ENCODE measurements around the gene EFR3B. TPM values are rescaled to one million over a fixed set of nuclear protein-coding genes. Genes with fewer than 3 reads are reported as not detected.

EFR3B gene
- total and polyA plus RNA-seq, 2 of the 4 experiments (the other 2 are of a cell fraction): 0.38 to 0.90 TPM

DNA sequence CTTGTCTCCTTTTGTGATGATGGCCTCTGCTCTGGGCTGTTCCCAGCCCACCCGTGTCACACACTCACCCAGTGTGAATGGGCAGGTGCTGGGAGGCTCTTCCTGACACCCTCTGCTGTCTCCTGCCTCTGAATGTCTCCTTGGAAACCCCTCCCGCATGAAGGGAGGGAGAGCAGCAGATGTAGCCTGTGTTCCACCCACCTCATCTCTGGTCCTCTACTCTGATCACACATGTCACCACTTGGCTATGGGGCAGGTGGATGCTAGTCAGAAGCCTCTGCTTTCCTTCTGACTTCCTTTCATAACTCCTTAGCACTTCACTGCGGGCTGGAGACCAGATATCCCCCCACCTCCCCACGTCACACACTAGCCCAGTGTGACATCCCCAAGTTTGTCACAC is 23.9 kb downstream of the EFR3B start:
- Histone ChIP-seq H2BK20ac (ENCODE audit: low read depth, low read length) (no peak overlapping the region), H4K20me1 (ENCODE audit: insufficient read depth, low read length) (no peaks in the 10 kb centered on the region), H3K23ac (ENCODE audit: low read depth, low read length) (no peak overlapping the region), H2BK120ac (ENCODE audit: low read depth, low read length) (no peak overlapping the region), H4K8ac (ENCODE audit: low read depth in 2 of 2, low read length in 2 of 2) (no peak overlapping the region), H3K27ac (ENCODE audit: insufficient read depth, low read length) (no peak overlapping the region), H3K56ac (ENCODE audit: extremely low read depth, insufficient read depth, low read length) (no peak overlapping the region), H2AK5ac (ENCODE audit: low read depth, low read length) (no peak overlapping the region), H3K4me1 (ENCODE audit: control insufficient read depth, insufficient read depth, low read length) (no peaks in the 10 kb centered on the region), H3K4me3 (ENCODE audit: insufficient read depth, low read depth, low read length) (no peak overlapping the region), H3K4me2 (ENCODE audit: low read depth, low read length) (no peak overlapping the region), H3K9me3 (ENCODE audit: control insufficient read depth, insufficient read depth, low read length) (peaks cover 6% of the 10 kb centered on the region), H3K27me3 (ENCODE audit: control insufficient read depth, insufficient read depth, low read length) (no peaks in the 10 kb centered on the region; the same call in 1 of the 2 replicates), H4K5ac (ENCODE audit: low read depth, low read length) (no peak overlapping the region), H2AFZ (replicated peaks; ENCODE audit: low read length, poor library complexity) (no peak overlapping the region), H3K36me3 (ENCODE audit: control insufficient read depth, insufficient read depth, low read length) (no peaks in the 10 kb centered on the region), H3K14ac (replicated peaks; ENCODE audit: low read depth, low read length) (no peak overlapping the region), H3K4ac (ENCODE audit: low read depth, low read length) (no peak overlapping the region), H2BK15ac (ENCODE audit: low read depth, low read length) (no peak overlapping the region), H3K9ac (ENCODE audit: low read depth, low read length) (no peak overlapping the region), H3K79me1 (ENCODE audit: low read depth in 1 of 2, low read length in 2 of 2) (no peaks in the 10 kb centered on the region), H3K9me1 (ENCODE audit: insufficient read depth, low read length) (no peaks in the 10 kb centered on the region), H2AK9ac (replicated peaks; ENCODE audit: low read depth, low read length, poor library complexity) (no peak overlapping the region), H3K18ac (ENCODE audit: low read depth, low read length) (no peak overlapping the region), H4K91ac (ENCODE audit: insufficient read depth, low read depth, low read length) (no peak overlapping the region), H2BK5ac (ENCODE audit: low read depth, low read length, poor library complexity, severe bottlenecking) (no peak overlapping the region)
- in situ Hi-C loops (cut with MboI; ENCODE audit: low sequenced_read_pairs): no loop called here
- ChIA-PET POLR2A (ENCODE audit: unreplicated experiment) (no interaction called here), CTCF (no interaction called here)
- no peak for ATAC-seq (ENCODE audit: low read depth)
- WGBS, 2 experiments (ENCODE audit: extremely low coverage in 2 of 2, insufficient read length in 1 of 2): 80% methylated on average over 2 of the region's 4 CpGs; no CpG with 5 or more reads in 1 of the 2 experiments
- DNase-seq: no peak
- no TSS peak for BruUV-seq (replicated peaks)
- TF ChIP-seq SMC3 (IDR thresholded peaks at IDR 0.05; ENCODE audit: low read depth, low read length) (no peak), RAD21 (IDR thresholded peaks at IDR 0.05; ENCODE audit: low read length) (no peak), FOS (IDR thresholded peaks at IDR 0.05; ENCODE audit: low read depth, low read length) (no peak), POLR2A (IDR thresholded peaks at IDR 0.05; ENCODE audit: low read depth, low read length) (no peak), MAZ (IDR thresholded peaks at IDR 0.05; ENCODE audit: borderline replicate concordance, low read depth, low read length) (no peak), RCOR1 (IDR thresholded peaks at IDR 0.05; ENCODE audit: insufficient replicate concordance, low read length) (no peak), CHD1 (IDR thresholded peaks at IDR 0.05; ENCODE audit: low read depth, low read length) (no peak), BHLHE40 (IDR thresholded peaks at IDR 0.05; ENCODE audit: low read depth, low read length) (no peak), CEBPB (IDR thresholded peaks at IDR 0.05; ENCODE audit: low read depth, low read length) (no peak), MAFK (IDR thresholded peaks at IDR 0.05; ENCODE audit: low read depth, low read length) (no peak), MXI1 (IDR thresholded peaks at IDR 0.05; ENCODE audit: borderline replicate concordance, low read depth, low read length) (no peak), RFX5 (IDR thresholded peaks at IDR 0.05; ENCODE audit: low read depth, low read length) (no peak), NFE2L2 (IDR thresholded peaks at IDR 0.05; ENCODE audit: low read depth, low read length) (no peak)
- TF ChIP-seq, protein P1, sequence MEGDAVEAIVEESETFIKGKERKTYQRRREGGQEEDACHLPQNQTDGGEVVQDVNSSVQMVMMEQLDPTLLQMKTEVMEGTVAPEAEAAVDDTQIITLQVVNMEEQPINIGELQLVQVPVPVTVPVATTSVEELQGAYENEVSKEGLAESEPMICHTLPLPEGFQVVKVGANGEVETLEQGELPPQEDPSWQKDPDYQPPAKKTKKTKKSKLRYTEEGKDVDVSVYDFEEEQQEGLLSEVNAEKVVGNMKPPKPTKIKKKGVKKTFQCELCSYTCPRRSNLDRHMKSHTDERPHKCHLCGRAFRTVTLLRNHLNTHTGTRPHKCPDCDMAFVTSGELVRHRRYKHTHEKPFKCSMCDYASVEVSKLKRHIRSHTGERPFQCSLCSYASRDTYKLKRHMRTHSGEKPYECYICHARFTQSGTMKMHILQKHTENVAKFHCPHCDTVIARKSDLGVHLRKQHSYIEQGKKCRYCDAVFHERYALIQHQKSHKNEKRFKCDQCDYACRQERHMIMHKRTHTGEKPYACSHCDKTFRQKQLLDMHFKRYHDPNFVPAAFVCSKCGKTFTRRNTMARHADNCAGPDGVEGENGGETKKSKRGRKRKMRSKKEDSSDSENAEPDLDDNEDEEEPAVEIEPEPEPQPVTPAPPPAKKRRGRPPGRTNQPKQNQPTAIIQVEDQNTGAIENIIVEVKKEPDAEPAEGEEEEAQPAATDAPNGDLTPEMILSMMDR (conservative IDR thresholded peaks at IDR 0.05; ENCODE audit: low read depth, low read length): no peak
- TF ChIP-seq, protein P2, sequence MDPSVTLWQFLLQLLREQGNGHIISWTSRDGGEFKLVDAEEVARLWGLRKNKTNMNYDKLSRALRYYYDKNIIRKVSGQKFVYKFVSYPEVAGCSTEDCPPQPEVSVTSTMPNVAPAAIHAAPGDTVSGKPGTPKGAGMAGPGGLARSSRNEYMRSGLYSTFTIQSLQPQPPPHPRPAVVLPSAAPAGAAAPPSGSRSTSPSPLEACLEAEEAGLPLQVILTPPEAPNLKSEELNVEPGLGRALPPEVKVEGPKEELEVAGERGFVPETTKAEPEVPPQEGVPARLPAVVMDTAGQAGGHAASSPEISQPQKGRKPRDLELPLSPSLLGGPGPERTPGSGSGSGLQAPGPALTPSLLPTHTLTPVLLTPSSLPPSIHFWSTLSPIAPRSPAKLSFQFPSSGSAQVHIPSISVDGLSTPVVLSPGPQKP (IDR thresholded peaks at IDR 0.05; ENCODE audit: borderline replicate concordance, low read depth, low read length): no peak
- TF ChIP-seq, protein P3, sequence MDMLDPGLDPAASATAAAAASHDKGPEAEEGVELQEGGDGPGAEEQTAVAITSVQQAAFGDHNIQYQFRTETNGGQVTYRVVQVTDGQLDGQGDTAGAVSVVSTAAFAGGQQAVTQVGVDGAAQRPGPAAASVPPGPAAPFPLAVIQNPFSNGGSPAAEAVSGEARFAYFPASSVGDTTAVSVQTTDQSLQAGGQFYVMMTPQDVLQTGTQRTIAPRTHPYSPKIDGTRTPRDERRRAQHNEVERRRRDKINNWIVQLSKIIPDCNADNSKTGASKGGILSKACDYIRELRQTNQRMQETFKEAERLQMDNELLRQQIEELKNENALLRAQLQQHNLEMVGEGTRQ (IDR thresholded peaks at IDR 0.05; ENCODE audit: low read depth, low read length): no peak
- dilution Hi-C loops (cut with HindIII; ENCODE audit: low sequenced_read_pairs, unreplicated experiment): no loop called here
- intact Hi-C loops (cut with micrococcal nuclease): no loop called here

Measured in IMR-90 (cell line).